Hair follicular keratinocyte (primary cell): ENCODE data around the gene OSM. TPM values are rescaled to one million over a fixed set of nuclear protein-coding genes. Genes with fewer than 3 reads are reported as not detected.

Experiments used
- total RNA-seq: library from RNA; depleted of rRNA; stranded (reverse); fragments of >200 nt; gene quantifications from 2 replicates; pipeline ENCODE4 v1.2.3, GENCODE V29; 2015

OSM gene
- not detected in 2 replicates for total RNA-seq

DNA sequence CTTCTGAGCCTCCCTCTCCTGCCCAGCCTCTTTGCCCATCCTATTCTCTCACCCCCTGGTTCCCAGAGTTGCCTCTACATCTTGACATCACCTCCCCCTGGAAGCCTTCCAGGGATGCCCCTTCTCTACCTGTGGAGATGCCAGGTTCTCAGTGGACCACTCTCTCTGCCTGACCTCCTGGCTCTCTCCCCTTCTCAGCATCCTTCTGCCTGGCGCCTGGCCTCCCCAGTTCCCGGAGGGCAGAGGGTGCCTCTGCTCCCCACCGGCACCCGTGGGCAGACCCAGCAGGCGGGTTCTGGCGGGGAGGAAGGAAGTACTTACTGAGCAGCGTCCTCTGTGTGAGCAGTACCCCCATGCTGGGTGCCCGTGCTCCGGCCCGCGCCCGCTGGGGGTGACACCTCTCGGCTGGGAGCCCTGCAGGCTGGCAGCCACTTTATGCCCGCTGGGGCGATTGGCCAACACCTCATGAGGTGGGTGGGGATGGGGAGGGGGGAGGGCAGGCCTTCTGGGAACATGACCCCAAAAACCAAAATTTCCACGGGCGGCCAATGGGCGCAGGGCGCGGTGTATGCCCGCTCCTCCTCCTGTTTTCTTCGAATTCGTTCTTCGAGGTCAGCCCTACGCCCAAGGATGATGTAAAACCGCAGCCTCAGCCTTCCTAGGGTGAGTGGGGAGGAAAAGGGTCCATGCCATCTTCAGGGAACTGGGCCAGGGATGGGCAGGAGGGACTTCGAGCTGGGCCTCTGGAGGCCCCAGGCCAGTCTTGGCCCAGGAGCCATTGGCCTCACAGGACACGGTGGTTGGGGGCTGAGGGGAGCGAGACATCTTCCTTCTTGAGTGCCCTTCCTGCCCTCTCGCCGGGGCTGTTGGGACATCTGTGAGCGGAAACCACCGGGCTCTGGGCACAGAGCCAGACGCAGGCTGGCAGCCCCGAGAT lies at the start of gene OSM:
Gene OSM, minus strand, starts transcription at position 407 of the 937 bp plus-strand sequence. Its CDS starts 52 bp downstream, at position 355.

DNA sequence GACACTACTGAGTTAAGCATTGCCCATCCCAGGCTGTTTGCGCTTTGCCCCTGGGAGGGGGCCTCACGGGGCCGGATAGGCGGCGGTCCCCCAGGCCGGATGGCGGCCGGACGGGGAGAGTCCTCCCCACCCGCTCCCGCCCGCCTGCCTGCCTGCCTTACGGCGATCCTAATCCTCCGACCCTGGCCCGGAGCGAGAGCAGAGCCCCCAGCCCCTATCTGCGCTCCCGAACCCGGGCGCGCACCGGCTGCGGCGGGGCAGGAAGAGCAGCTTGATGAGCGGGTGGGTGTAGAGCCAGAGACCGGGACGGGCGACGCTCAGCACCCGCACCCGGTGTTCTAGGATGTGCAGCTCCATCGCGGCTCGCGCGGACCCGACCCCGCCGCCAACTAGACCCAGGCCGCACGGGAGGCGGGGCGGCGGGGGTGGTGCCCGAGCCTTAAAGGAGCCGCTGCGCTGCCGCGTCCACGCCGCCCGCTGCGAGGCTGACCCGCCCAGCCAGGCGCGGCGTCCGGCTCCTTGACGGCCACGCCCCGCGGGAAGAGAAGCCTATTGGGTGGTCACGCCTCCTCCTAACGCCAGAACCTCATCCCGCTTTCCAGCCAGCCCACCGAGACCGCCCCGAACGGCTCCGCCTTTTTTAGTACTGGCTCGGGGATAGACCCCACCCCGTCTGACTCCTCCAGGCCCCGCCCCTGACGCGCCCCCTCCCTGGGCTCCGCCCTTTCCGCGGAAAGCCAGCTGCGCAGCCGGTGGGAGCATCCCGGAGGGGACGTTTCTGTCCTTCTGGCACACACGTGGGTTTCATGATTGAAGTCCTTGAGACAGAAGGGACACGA lies 22.7 kb upstream of the OSM start, which contains the start of gene CASTOR1:
Gene CASTOR1, minus strand, starts transcription at position 365 of the 839 bp plus-strand sequence. Its CDS starts 8 bp downstream, at position 357.

DNA sequence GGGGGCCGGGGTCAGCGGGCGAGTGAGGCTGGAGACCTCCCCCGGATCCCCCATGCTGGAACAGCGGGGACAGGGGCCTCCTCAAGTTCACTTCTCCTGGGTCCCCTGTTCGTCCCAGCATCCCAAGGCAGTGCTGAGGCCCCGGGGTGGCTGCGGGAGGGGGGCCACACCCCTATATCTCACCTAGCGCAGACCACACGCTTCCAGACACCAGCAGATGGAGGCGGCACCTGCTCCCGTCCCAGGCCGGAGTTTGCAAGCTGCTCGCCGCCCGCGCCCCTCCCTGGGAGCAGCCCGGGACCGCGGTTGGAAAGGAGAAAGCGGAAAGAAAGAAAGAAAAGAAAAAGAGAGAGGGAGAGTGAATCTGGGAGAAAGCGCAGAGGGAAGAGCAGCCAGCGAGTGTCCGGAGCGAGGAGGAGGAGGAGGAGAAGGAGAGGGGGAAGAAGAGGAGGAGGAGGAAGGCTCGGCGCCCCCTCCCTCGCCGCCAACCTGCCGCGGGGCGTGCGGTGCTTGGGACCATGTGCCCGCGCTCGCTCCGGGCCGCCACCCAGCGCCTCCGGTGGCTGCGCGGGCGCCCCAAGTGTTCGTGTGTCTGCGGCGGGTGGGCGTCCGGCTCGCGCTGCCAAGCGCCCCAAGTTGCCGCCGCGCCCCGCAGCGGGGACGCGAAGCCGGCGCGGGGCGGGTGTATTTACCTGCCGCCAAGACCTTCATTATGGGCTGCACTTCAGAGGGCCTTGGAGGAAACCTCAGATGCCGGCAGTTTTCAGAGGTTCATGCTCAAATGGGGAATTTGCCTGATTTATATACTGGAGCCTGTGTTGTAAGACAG lies 20.5 kb downstream of the OSM start, which contains the start of gene LIF:
Gene LIF, minus strand, starts transcription at position 775 of the 829 bp plus-strand sequence. Its CDS starts 64 bp downstream, at position 711.

Other genes starting within 250 kb of the OSM start
- gene HORMAD2, start 186.4 kb downstream of the OSM start, total RNA-seq = not detected in 2 replicates
- 0.99 and 2.3 TPM in 2 replicates for gene LIF, start 20.1 kb downstream of the OSM start, total RNA-seq
- 4.0 and 5.8 TPM in 2 replicates for gene CASTOR1, start 22.7 kb upstream of the OSM start, total RNA-seq
- gene TBC1D10A, start 60.1 kb upstream of the OSM start, total RNA-seq = 20.2 and 25.8 TPM in 2 replicates
- gene SF3A1, start 90.0 kb upstream of the OSM start, total RNA-seq = 17.6 and 28.1 TPM in 2 replicates
- 0.47 and 2.5 TPM in 2 replicates for gene CCDC157, start 90.2 kb upstream of the OSM start, total RNA-seq
- 8.8 and 12.7 TPM in 2 replicates for gene RNF215, start 120.6 kb upstream of the OSM start, total RNA-seq
- 76.5 and 108 TPM in 2 replicates for gene SEC14L2, start 130.2 kb upstream of the OSM start, total RNA-seq
- gene MTFP1, start 158.9 kb upstream of the OSM start, total RNA-seq = 20.7 and 61.8 TPM in 2 replicates
- not detected in 2 replicates for gene SEC14L3, start 205.2 kb upstream of the OSM start, total RNA-seq
- gene SEC14L4, start 238.8 kb upstream of the OSM start, total RNA-seq = not detected in 2 replicates